Measurements from ENCODE around the gene GARRE1. TPM values are rescaled to one million over a fixed set of nuclear protein-coding genes. Genes with fewer than 3 reads are reported as not detected.
"Not testable (repeated sequence)": the region's sequence is repeated elsewhere in the genome, so short reads cannot be mapped to it uniquely, and the experiment has no call there.

Gene GARRE1
- total RNA-seq: 10 to 100 TPM; 17.7 to 19.4 TPM

GRCh38 chr19:34254046-34254697 is at the start of gene GARRE1:
GARRE1 (plus strand) TSS chr19:34254554; CDS start chr19:34300474, 45,920 bp downstream.
- peak; percentile 90 for DNase-seq
- Mint-ChIP-seq H3K27me3 (no peaks in the 10 kb centered on the region), H3K36me3 (peaks cover 1% of the 10 kb centered on the region), H3K4me3 (peak within 1 kb of the TSS; percentile 99), H3K27ac (peak within 1 kb of the TSS; percentile 99), H3K4me1 (peaks cover 12% of the 10 kb centered on the region), H3K9me3 (no peaks in the 10 kb centered on the region)
- peak; percentile 97 for ATAC-seq (ENCODE audit: low read depth)
- POLR2A ChIA-PET: interaction anchor here (0.5 to 0.6 kb wide), 2 partner anchors 65 to 126 kb away, joined by 3 read pairs; no protein-coding TSS in a partner anchor

- Mint-ChIP-seq H3K27ac (peak overlapping the region; percentile 30), H3K36me3 (peaks cover 23% of the 10 kb centered on the region)
- H3K4me3 Mint-ChIP-seq; ATAC-seq (ENCODE audit: low read depth); H3K4me1 Mint-ChIP-seq; H3K27me3 Mint-ChIP-seq; DNase-seq; H3K9me3 Mint-ChIP-seq: not testable (repeated sequence)
- POLR2A ChIA-PET: interaction anchor here (0.6 kb wide), 1 partner anchor 198 kb away, joined by 5 read pairs; no protein-coding TSS in a partner anchor
These were observed 49.0 kb upstream of the GARRE1 start for GRCh38 chr19:34205324-34205723.

- Mint-ChIP-seq H3K4me3 (no peak overlapping the region), H3K9me3 (no peaks in the 10 kb centered on the region), H3K27ac (no peak overlapping the region), H3K27me3 (no peaks in the 10 kb centered on the region), H3K36me3 (peaks cover 15% of the 10 kb centered on the region), H3K4me1 (no peaks in the 10 kb centered on the region)
- ATAC-seq (ENCODE audit: low read depth) (no peak), DNase-seq (no peak)
- POLR2A ChIA-PET: interaction anchor here (0.5 kb wide), 1 partner anchor 157 kb away, joined by 6 read pairs; the partner anchor contains the start of gene GPI
These were observed 46.0 kb upstream of the GARRE1 start for GRCh38 chr19:34208291-34208884.

- H3K9me3 Mint-ChIP-seq: no peaks in the 10 kb centered on the region
- no peaks in the 10 kb centered on the region for H3K4me1 Mint-ChIP-seq
- H3K36me3 Mint-ChIP-seq: peaks cover 16% of the 10 kb centered on the region
- DNase-seq (no peak), ATAC-seq (ENCODE audit: low read depth) (no peak)
- no peak overlapping the region for H3K4me3 Mint-ChIP-seq
- no peaks in the 10 kb centered on the region for H3K27me3 Mint-ChIP-seq
- POLR2A ChIA-PET: no interaction called here
- no peak overlapping the region for H3K27ac Mint-ChIP-seq
These were observed 44.6 kb upstream of the GARRE1 start for GRCh38 chr19:34209726-34210125.

GRCh38 chr19:34213283-34213682 is 41.1 kb upstream of the GARRE1 start:
- peaks cover 10% of the 10 kb centered on the region for H3K4me1 Mint-ChIP-seq
- no peak overlapping the region for H3K27ac Mint-ChIP-seq
- H3K27me3 Mint-ChIP-seq: no peaks in the 10 kb centered on the region
- no peak for DNase-seq
- H3K4me3 Mint-ChIP-seq: no peak overlapping the region
- ATAC-seq (ENCODE audit: low read depth): no peak
- H3K9me3 Mint-ChIP-seq: no peaks in the 10 kb centered on the region
- POLR2A ChIA-PET: no interaction called here
- H3K36me3 Mint-ChIP-seq: peaks cover 15% of the 10 kb centered on the region

GRCh38 chr19:34214040-34214439 is 40.3 kb upstream of the GARRE1 start:
- Mint-ChIP-seq H3K36me3 (peaks cover 18% of the 10 kb centered on the region), H3K27me3 (no peaks in the 10 kb centered on the region), H3K4me3 (no peak overlapping the region), H3K27ac (no peak overlapping the region), H3K4me1 (peaks cover 14% of the 10 kb centered on the region), H3K9me3 (no peaks in the 10 kb centered on the region)
- ATAC-seq (ENCODE audit: low read depth): no peak
- POLR2A ChIA-PET: no interaction called here
- no peak for DNase-seq

GRCh38 chr19:34215006-34215665 is 39.2 kb upstream of the GARRE1 start:
- Mint-ChIP-seq H3K27me3 (no peaks in the 10 kb centered on the region), H3K27ac (peak overlapping the region; percentile 10), H3K4me3 (no peak overlapping the region), H3K36me3 (peaks cover 20% of the 10 kb centered on the region), H3K9me3 (no peaks in the 10 kb centered on the region), H3K4me1 (peaks cover 17% of the 10 kb centered on the region)
- DNase-seq (no peak), ATAC-seq (ENCODE audit: low read depth) (no peak)
- POLR2A ChIA-PET: no interaction called here

- POLR2A ChIA-PET: no interaction called here
These were observed 38.7 kb upstream of the GARRE1 start for GRCh38 chr19:34215666-34216038.

GRCh38 chr19:34216745-34217219 is 37.6 kb upstream of the GARRE1 start:
- H3K9me3 Mint-ChIP-seq; H3K27ac Mint-ChIP-seq; DNase-seq; H3K27me3 Mint-ChIP-seq; ATAC-seq (ENCODE audit: low read depth); H3K4me3 Mint-ChIP-seq: not testable (repeated sequence)
- Mint-ChIP-seq H3K4me1 (peaks cover 22% of the 10 kb centered on the region), H3K36me3 (peaks cover 32% of the 10 kb centered on the region)
- POLR2A ChIA-PET: interaction anchor here (0.6 kb wide), 1 partner anchor 14 kb away, joined by 3 read pairs; no protein-coding TSS in a partner anchor

More at GRCh38 chr19:34215666-34216038, 38.7 kb upstream of the GARRE1 start:
- Mint-ChIP-seq H3K27ac (no peak overlapping the region), H3K4me1 (peaks cover 21% of the 10 kb centered on the region), H3K9me3 (no peaks in the 10 kb centered on the region), H3K27me3 (no peaks in the 10 kb centered on the region), H3K4me3 (no peak overlapping the region), H3K36me3 (peaks cover 24% of the 10 kb centered on the region)
- ATAC-seq (ENCODE audit: low read depth) (no peak), DNase-seq (no peak)

- peak overlapping the region; percentile 15 for H3K4me3 Mint-ChIP-seq
- peaks cover 22% of the 10 kb centered on the region for H3K4me1 Mint-ChIP-seq
- peaks cover 35% of the 10 kb centered on the region for H3K36me3 Mint-ChIP-seq
- POLR2A ChIA-PET: interaction anchor here (0.7 kb wide), 1 partner anchor 45 kb away, joined by 3 read pairs; no protein-coding TSS in a partner anchor
- H3K9me3 Mint-ChIP-seq: no peaks in the 10 kb centered on the region
- no peaks in the 10 kb centered on the region for H3K27me3 Mint-ChIP-seq
- DNase-seq: no peak
- ATAC-seq (ENCODE audit: low read depth): peak; percentile 73
- peak overlapping the region; percentile 61 for H3K27ac Mint-ChIP-seq
These were observed 36.2 kb upstream of the GARRE1 start for GRCh38 chr19:34217952-34218817.

- ATAC-seq (ENCODE audit: low read depth) (no peak), DNase-seq (no peak)
- Mint-ChIP-seq H3K4me1 (peaks cover 25% of the 10 kb centered on the region), H3K27ac (peak overlapping the region; percentile 61), H3K4me3 (no peak overlapping the region), H3K27me3 (no peaks in the 10 kb centered on the region), H3K36me3 (peaks cover 41% of the 10 kb centered on the region), H3K9me3 (no peaks in the 10 kb centered on the region)
- POLR2A ChIA-PET: no interaction called here
These were observed 35.6 kb upstream of the GARRE1 start for GRCh38 chr19:34218818-34219164.

GRCh38 chr19:34220472-34221063 is 33.8 kb upstream of the GARRE1 start:
- Mint-ChIP-seq H3K27ac (no peak overlapping the region), H3K36me3 (peaks cover 50% of the 10 kb centered on the region), H3K4me3 (no peak overlapping the region), H3K9me3 (no peaks in the 10 kb centered on the region), H3K4me1 (peaks cover 35% of the 10 kb centered on the region), H3K27me3 (no peaks in the 10 kb centered on the region)
- DNase-seq (no peak), ATAC-seq (ENCODE audit: low read depth) (no peak)
- POLR2A ChIA-PET: no interaction called here

- POLR2A ChIA-PET: no interaction called here
- H3K4me1 Mint-ChIP-seq: peaks cover 44% of the 10 kb centered on the region
- ATAC-seq (ENCODE audit: low read depth) (no peak), DNase-seq (no peak)
- no peak overlapping the region for H3K27ac Mint-ChIP-seq
- peaks cover 48% of the 10 kb centered on the region for H3K36me3 Mint-ChIP-seq
- H3K4me3 Mint-ChIP-seq: no peak overlapping the region
- H3K27me3 Mint-ChIP-seq: no peaks in the 10 kb centered on the region
- H3K9me3 Mint-ChIP-seq: no peaks in the 10 kb centered on the region
These were observed 32.0 kb upstream of the GARRE1 start for GRCh38 chr19:34222386-34222785.
